GM18505 (cell line): ENCODE results near the gene ZNF550.
"Not testable (repeated sequence)": the region's sequence is repeated elsewhere in the genome, so short reads cannot be mapped to it uniquely, and the experiment has no call there.

Source experiments
- ATAC-seq: cut with Tn5 transposase; IDR thresholded peaks from one replicate; pipeline ENCODE4 v1.9.1; 2021; ENCODE audit not compliant: unreplicated experiment
- POLR2A ChIP-seq: IDR thresholded peaks from 4 replicates; pipeline ENCODE4 v1.6.1; 2011; ENCODE audit warnings: borderline replicate concordance; ENCODE audit not compliant: insufficient read depth, insufficient read length; ENCODE audit errors: extremely low read depth

The ZNF550 gene

DNA sequence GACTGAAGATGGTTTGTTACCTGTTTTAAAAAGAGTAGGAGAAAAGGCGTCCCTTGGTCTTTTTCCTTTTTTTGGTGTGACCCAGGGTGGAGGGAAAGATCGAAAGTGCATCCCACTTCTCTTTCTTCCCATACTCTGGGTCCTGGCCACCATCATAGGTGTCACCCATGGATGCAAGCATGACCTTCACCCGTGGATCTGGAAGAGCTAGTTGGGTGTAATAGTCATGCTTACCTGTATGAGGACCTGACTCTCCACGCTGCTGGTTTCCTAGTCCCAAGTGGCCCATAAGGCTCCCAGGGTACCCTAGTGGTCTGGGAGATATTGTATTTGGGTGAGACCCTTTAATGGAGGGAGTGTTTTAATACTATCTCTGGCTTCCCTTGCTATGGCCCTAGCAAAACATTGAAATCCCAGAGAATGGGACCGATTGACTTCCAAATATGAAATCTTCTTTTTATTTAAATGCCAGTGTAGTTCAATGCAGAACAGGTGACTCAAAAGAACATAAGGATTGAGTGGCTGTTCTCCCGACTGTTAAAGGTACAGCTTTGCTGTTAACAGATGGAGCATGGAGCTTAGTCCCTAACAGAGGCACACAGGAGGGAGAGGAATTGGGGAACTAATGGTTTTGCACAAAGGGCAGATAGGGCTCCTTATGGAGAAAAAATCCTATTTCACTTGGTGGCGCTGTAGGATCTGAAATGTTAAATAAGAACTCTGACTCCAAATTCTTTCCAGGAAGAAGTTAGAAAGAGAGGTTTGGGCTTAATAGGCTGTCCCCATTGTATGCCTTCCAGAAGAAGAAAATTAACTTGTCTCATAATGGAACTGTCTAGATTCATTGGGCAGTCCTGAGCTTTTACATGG lies 7.0 kb upstream of the ZNF550 start:
- no peak for TF ChIP-seq POLR2A
- ATAC-seq = no peak

GRCh38 chr19:57563547-57563946 lies 3.9 kb upstream of the ZNF550 start:
- no peak for ATAC-seq
- TF ChIP-seq POLR2A = no peak

- no peak for TF ChIP-seq POLR2A
Measured at GRCh38 chr19:57560049-57560491, 407 bp upstream of the ZNF550 start.

GRCh38 chr19:57559008-57559403 lies 657 bp downstream of the ZNF550 start:
- TF ChIP-seq POLR2A = no peak
- peak; percentile 36 for ATAC-seq

More at GRCh38 chr19:57560049-57560491, 407 bp upstream of the ZNF550 start:
- no peak for ATAC-seq

GRCh38 chr19:57558525-57558924 lies 1.1 kb downstream of the ZNF550 start:
- TF ChIP-seq POLR2A = no peak
- ATAC-seq = no peak

- TF ChIP-seq POLR2A = no peak
- no peak for ATAC-seq
Measured at GRCh38 chr19:57557659-57558058, 2.0 kb downstream of the ZNF550 start.

DNA sequence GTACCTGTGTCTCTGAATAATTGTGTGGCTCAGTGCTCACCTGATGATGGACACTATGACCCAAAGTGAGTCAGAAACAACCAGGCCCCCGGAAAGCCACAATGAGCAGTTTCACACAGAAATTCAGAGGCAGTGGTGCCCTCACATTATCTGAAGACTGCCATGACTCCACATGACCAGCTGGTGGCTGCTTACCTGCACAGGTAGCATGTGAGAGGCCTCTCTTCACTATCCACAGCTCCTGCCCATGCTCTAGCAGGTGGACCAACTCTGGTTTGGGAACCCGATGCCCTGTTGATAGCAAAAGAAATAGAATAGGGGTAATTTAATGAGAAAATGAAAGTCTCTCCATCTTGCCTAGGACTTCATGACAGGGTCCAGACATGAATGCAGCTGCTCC lies 7.2 kb downstream of the ZNF550 start:
- no peak for TF ChIP-seq POLR2A
- no peak for ATAC-seq

GRCh38 chr19:57546513-57546912 lies 13.2 kb downstream of the ZNF550 start:
- TF ChIP-seq POLR2A = no peak
- ATAC-seq = no peak

GRCh38 chr19:57537953-57538547 lies 21.6 kb downstream of the ZNF550 start:
- no peak for TF ChIP-seq POLR2A
- no peak for ATAC-seq

DNA sequence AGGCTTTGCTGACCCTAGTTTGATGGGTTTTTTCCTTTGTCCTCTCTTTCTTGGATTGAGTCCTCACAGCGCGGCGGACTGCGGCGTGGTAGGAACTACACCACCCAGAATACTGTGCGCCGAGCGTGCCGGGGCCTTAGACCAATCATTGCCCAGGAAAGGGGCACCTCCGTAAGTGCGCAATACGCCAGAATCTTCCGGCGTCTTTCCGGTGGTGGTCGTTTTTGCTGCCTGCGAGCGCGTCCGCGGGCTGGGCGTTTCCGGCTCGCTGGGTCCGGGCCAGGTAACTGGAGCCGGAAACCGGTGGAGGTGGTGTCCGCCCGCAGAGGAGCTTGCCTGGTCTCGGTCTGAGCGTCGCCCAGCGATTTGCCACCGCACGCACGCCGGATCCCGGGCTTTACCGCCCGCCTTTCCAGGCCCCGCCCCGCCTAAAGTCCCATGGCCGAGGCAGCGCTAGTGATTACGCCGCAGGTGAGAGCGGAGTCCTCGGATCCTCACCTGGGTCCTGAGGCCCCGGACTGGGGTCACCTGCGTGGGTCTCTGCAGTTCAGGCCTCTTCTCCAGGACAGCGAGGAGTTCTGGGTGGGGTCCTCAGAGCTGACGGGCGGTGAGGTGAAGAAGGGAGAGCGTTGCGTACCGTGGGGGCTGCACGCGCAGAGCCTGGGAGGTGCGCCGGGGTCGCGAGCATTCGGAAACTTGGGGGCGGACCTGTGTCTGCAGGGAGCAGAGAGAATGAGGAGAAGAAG lies 32.4 kb downstream of the ZNF550 start, which contains the start of gene ZNF549:
ZNF549 (plus strand) TSS at position 221 of the 746 bp plus-strand sequence; CDS start at position 439, 218 bp downstream.
- ATAC-seq = peak; percentile 96
- TF ChIP-seq POLR2A = peak; percentile 71

DNA sequence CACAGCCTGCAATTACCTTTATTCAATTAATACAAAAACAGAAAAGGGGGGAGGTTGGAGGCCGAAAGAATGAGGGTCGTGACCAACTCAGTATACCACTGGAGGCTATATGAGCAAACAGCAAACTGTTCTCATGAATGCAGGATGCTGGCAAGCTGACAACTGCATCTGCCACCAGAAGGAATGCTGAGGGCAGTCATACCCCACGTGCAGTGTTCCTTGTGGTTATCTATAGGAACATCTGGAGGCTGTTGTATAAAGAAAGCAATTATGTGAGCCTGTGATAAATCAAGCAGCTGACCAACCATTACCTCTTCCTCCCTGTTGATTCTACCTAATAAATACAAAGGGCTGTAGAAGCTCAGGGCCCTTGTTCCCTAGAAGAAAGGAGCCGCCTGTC lies 41.6 kb downstream of the ZNF550 start:
- not testable (repeated sequence) for ATAC-seq

DNA sequence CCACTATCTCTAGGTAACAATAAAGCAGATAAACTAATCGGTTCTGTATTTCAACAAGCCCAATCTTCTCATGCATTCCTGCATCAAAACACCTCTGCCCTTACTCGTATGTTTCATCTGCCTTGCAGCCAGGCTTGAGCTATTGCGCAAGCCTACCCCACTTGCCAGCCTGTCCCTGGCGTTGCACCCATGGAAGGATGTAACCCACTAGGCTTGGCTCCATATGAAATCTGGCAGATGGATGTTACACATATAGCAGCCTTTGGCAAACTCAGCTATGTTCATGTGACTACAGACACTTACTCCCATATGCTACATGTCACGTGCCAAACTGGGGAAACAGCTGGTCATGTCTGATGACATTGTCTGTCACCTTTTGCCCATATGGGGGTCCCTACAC lies 44.4 kb downstream of the ZNF550 start:
- no peak for ATAC-seq
- no peak for TF ChIP-seq POLR2A

DNA sequence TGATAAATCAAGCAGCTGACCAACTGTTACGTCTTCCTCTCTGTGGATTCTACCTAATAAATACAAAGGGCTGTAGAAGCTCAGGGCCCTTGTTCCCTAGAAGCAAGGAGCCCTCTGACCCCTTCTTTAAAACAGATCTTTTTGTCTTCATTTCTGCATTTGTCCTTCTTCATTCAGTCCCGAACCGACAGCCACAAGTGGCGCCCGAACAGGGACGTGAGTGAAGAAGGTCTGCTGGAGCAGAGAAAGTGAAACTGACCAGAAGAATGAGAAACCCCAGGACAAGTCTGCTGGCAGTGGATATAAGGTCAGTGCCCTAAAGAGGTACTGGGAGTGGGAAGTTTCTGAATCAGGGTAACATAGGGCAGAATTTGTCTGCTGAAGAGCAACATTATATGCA lies 46.8 kb downstream of the ZNF550 start:
- no peak for TF ChIP-seq POLR2A

More for the DNA sequence above, 46.8 kb downstream of the ZNF550 start:
- no peak for ATAC-seq
